Measurements from ENCODE around the gene CSKMT. TPM values are rescaled to one million over a fixed set of nuclear protein-coding genes. Genes with fewer than 3 reads are reported as not detected.

The CSKMT gene
- total and polyA plus RNA-seq, 2 donors (not counting 1 experiment from before 2014, with no cell fraction given): 39.0 to 57.3 TPM

GRCh38 chr11:62715150-62716130 lies 50.3 kb downstream of the CSKMT start:
- ChIA-PET CTCF (interaction anchor here (1.5 kb wide), 1 partner anchor 11 kb away, joined by 3 read pairs; no protein-coding TSS in a partner anchor), POLR2A (interaction anchor here (0.6 kb wide), 1 partner anchor 36 kb away, joined by 3 read pairs; no protein-coding TSS in a partner anchor)
- H3K4me1 Mint-ChIP-seq: peaks cover 17% of the 10 kb centered on the region
- Histone ChIP-seq H3K4me3 (ENCODE audit: control extremely low read depth in 1 of 5, extremely low read depth in 1 of 5, insufficient read depth in 1 of 5, low read depth in 2 of 5, low read length in 4 of 5) (no peak overlapping the region), H3K9ac (ENCODE audit: low read length) (no peak overlapping the region), H3K79me2 (ENCODE audit: control insufficient read depth, insufficient read depth, low read length) (peaks cover 51% of the 10 kb centered on the region), H3K4me1 (ENCODE audit: control insufficient read depth in 2 of 2, insufficient read depth in 2 of 2, low read length in 2 of 2) (peaks cover 0 to 8% of the 10 kb centered on the region in 2 donors), H4K20me1 (ENCODE audit: control insufficient read depth, insufficient read depth, low read length, poor library complexity, severe bottlenecking) (peaks cover 12% of the 10 kb centered on the region), H2AFZ (ENCODE audit: insufficient read depth, low read depth, low read length, poor library complexity, severe bottlenecking) (no peak overlapping the region), H3K27me3 (replicated peaks in 1 of 4; ENCODE audit: control extremely low read depth in 1 of 4, control insufficient read depth in 3 of 4, insufficient read depth in 4 of 4, low read length in 3 of 4) (no peaks in the 10 kb centered on the region), H3K36me3 (replicated peaks in 1 of 2; ENCODE audit: control extremely low read depth in 1 of 2, control insufficient read depth in 1 of 2, extremely low read depth in 1 of 2, insufficient read depth in 2 of 2, low read length in 1 of 2) (peaks cover 2 to 88% of the 10 kb centered on the region in 2 experiments), H3K4me2 (replicated peaks; ENCODE audit: low read depth, low read length, poor library complexity, severe bottlenecking) (no peak overlapping the region), H3K27ac (ENCODE audit: low read length in 2 of 2) (no peak overlapping the region), H3K9me3 (ENCODE audit: control extremely low read depth in 1 of 3, control insufficient read depth in 2 of 3, insufficient read depth in 1 of 3, low read length in 2 of 3) (no peaks in the 10 kb centered on the region)
- H3K4me3 Mint-ChIP-seq: no peak overlapping the region
- TF ChIP-seq CTCF (IDR thresholded peaks at IDR 0.05): no peak
- TF ChIP-seq EZH2 (IDR thresholded peaks at IDR 0.05; ENCODE audit: borderline replicate concordance, insufficient read depth, low read depth, low read length, poor library complexity, severe bottlenecking): no peak
- ATAC-seq (ENCODE audit: low read depth): no peak
- intact Hi-C loops (cut with micrococcal nuclease): no loop called here
- H3K9me3 Mint-ChIP-seq (ENCODE audit: insufficient read depth): no peaks in the 10 kb centered on the region
- WGBS (ENCODE audit: insufficient coverage): 98% methylated on average over 14 of the region's 24 CpGs
- peak overlapping the region; percentile 55 for H3K27ac Mint-ChIP-seq
- no peak for DNase-seq
- no peaks in the 10 kb centered on the region for H3K27me3 Mint-ChIP-seq

- intact Hi-C loops (cut with micrococcal nuclease): no loop called here
- ATAC-seq (ENCODE audit: low read depth) (no peak), DNase-seq (no peak)
- H3K4me2 ChIP-seq (replicated peaks; ENCODE audit: low read depth, low read length, poor library complexity, severe bottlenecking): no peak overlapping the region
- H3K27me3 ChIP-seq (replicated peaks in 1 of 4; ENCODE audit: control extremely low read depth in 1 of 4, control insufficient read depth in 3 of 4, insufficient read depth in 4 of 4, low read length in 3 of 4): no peaks in the 10 kb centered on the region
- no peaks in the 10 kb centered on the region for H3K9me3 Mint-ChIP-seq (ENCODE audit: insufficient read depth)
- H3K4me1 Mint-ChIP-seq: peaks cover 20% of the 10 kb centered on the region
- no peak overlapping the region for H3K27ac ChIP-seq (ENCODE audit: low read length in 2 of 2)
- H4K20me1 ChIP-seq (ENCODE audit: control insufficient read depth, insufficient read depth, low read length, poor library complexity, severe bottlenecking): peaks cover 12% of the 10 kb centered on the region
- no peak overlapping the region for H3K4me3 Mint-ChIP-seq
- H3K27ac Mint-ChIP-seq: no peak overlapping the region
- H2AFZ ChIP-seq (ENCODE audit: insufficient read depth, low read depth, low read length, poor library complexity, severe bottlenecking): no peak overlapping the region
- H3K4me1 ChIP-seq (ENCODE audit: control insufficient read depth in 2 of 2, insufficient read depth in 2 of 2, low read length in 2 of 2): peaks cover 0 to 5% of the 10 kb centered on the region in 2 donors
- H3K9ac ChIP-seq (ENCODE audit: low read length): no peak overlapping the region
- no peaks in the 10 kb centered on the region for H3K27me3 Mint-ChIP-seq
- WGBS (ENCODE audit: insufficient coverage): no CpG with 5 or more reads among the region's 5 CpGs
- no peaks in the 10 kb centered on the region for H3K9me3 ChIP-seq (ENCODE audit: control extremely low read depth in 1 of 3, control insufficient read depth in 2 of 3, insufficient read depth in 1 of 3, low read length in 2 of 3)
- peaks cover 6 to 91% of the 10 kb centered on the region in 2 experiments for H3K36me3 ChIP-seq (replicated peaks in 1 of 2; ENCODE audit: control extremely low read depth in 1 of 2, control insufficient read depth in 1 of 2, extremely low read depth in 1 of 2, insufficient read depth in 2 of 2, low read length in 1 of 2)
- H3K79me2 ChIP-seq (ENCODE audit: control insufficient read depth, insufficient read depth, low read length): peaks cover 56% of the 10 kb centered on the region
- H3K4me3 ChIP-seq (ENCODE audit: control extremely low read depth in 1 of 5, extremely low read depth in 1 of 5, insufficient read depth in 1 of 5, low read depth in 2 of 5, low read length in 4 of 5): no peak overlapping the region
- POLR2A ChIA-PET: no interaction called here
- TF ChIP-seq CTCF (IDR thresholded peaks at IDR 0.05): no peak
- no peak for TF ChIP-seq EZH2 (IDR thresholded peaks at IDR 0.05; ENCODE audit: borderline replicate concordance, insufficient read depth, low read depth, low read length, poor library complexity, severe bottlenecking)
- CTCF ChIA-PET: no interaction called here
Measured at GRCh38 chr11:62716206-62716605, 51.1 kb downstream of the CSKMT start.
